GM12864 (cell line): ENCODE results near the gene C1orf50.

Experiments
- DNase-seq: peaks from one replicate; pipeline ENCODE4 v3.0.0-alpha.2; 2011; ENCODE audit warnings: low read depth
- H3K4me3 ChIP-seq: 2 replicates; pipeline ENCODE4 v1.5.1; 2011; ENCODE audit warnings: mild to moderate bottlenecking, low read depth, low read length, control low read depth
- CTCF ChIP-seq: IDR thresholded peaks from 2 replicates; pipeline ENCODE4 v1.5.1; 2011; ENCODE audit warnings: low read depth, mild to moderate bottlenecking, moderate library complexity, low read length, control low read depth, inconsistent platforms; ENCODE audit errors: missing control alignments

The C1orf50 gene

GRCh38 chr1:42740851-42741580 lies 26.0 kb upstream of the C1orf50 start:
- DNase-seq, result no peak
- no peak for TF ChIP-seq CTCF
- H3K4me3 ChIP-seq, result no peak overlapping the region

- TF ChIP-seq CTCF, result no peak
- H3K4me3 ChIP-seq, result no peak overlapping the region
- no peak for DNase-seq
These were observed 25.3 kb upstream of the C1orf50 start for GRCh38 chr1:42741706-42742105.

GRCh38 chr1:42742141-42742540 lies 24.9 kb upstream of the C1orf50 start:
- H3K4me3 ChIP-seq, result no peak overlapping the region
- no peak for DNase-seq
- no peak for TF ChIP-seq CTCF

- DNase-seq, result no peak
- no peak overlapping the region for H3K4me3 ChIP-seq
- no peak for TF ChIP-seq CTCF
These were observed 24.3 kb upstream of the C1orf50 start for GRCh38 chr1:42742617-42743316.

GRCh38 chr1:42743317-42744147 lies 23.5 kb upstream of the C1orf50 start:
- TF ChIP-seq CTCF, result no peak
- no peak overlapping the region for H3K4me3 ChIP-seq
- no peak for DNase-seq

- TF ChIP-seq CTCF, result no peak
- H3K4me3 ChIP-seq, result no peak overlapping the region
- DNase-seq, result no peak
These were observed 23.0 kb upstream of the C1orf50 start for GRCh38 chr1:42744148-42744413.
